GM13976 (cell line): ENCODE results near the gene PFKM.

Experiments
- DNase-seq: peaks from one replicate; pipeline ENCODE4 v3.0.0; 2012; ENCODE audit warnings: low spot score
- CTCF ChIP-seq: IDR thresholded peaks from 2 replicates; pipeline ENCODE4 v1.5.1; 2012; ENCODE audit warnings: borderline replicate concordance, mild to moderate bottlenecking; ENCODE audit not compliant: insufficient read depth; ENCODE audit errors: extremely low read depth, missing control alignments, control extremely low read depth
- in situ Hi-C: fragments of 300-500 bp; cut with MboI; formaldehyde crosslinking; loops from one replicate; pipeline ENCODE4 v1.12.0; 2022; ENCODE audit warnings: low sequenced_read_pairs, mixed read lengths, inconsistent platforms; ENCODE audit not compliant: unreplicated experiment

Gene PFKM

GRCh38 chr12:48189331-48190125 is 70.4 kb downstream of the PFKM start:
- TF ChIP-seq CTCF, result peak; percentile 79
- DNase-seq, result peak; percentile 60
- in situ Hi-C loops, result no loop called here

- DNase-seq, result no peak
- in situ Hi-C loops, result no loop called here
- no peak for TF ChIP-seq CTCF
Observed at GRCh38 chr12:48191096-48191495, 71.9 kb downstream of the PFKM start.

- no peak for TF ChIP-seq CTCF
- in situ Hi-C loops, result no loop called here
- no peak for DNase-seq
Observed at GRCh38 chr12:48192861-48193260, 73.7 kb downstream of the PFKM start.

- no peak for DNase-seq
- no peak for TF ChIP-seq CTCF
- in situ Hi-C loops, result no loop called here
Observed at GRCh38 chr12:48193623-48194022, 74.5 kb downstream of the PFKM start.

GRCh38 chr12:48194799-48195201 is 75.6 kb downstream of the PFKM start:
- no peak for DNase-seq
- TF ChIP-seq CTCF, result no peak
- in situ Hi-C loops, result no loop called here
